Activated CD4-positive, CD25-positive, alpha-beta regulatory T cell treated with anti-CD3 and anti-CD28 coated beads, Interleukin-2, amount 50 U/mL, for 24 hours (primary cell): ENCODE measurements around the gene ACBD7.

Source experiments
- ATAC-seq, 2 donors: fragments of 150-1000 bp; cut with Tn5 transposase; one replicate each; pipeline ENCODE4 v1.10.0; 2021; ENCODE audit warnings: mild to moderate bottlenecking in 1 of 2, moderate library complexity in 1 of 2

The ACBD7 gene

GRCh38 chr10:15084502-15084922, 4.1 kb downstream of the ACBD7 start:
- no peak for ATAC-seq

- ATAC-seq: no peak
These were observed 4.7 kb downstream of the ACBD7 start for GRCh38 chr10:15083674-15084501.

GRCh38 chr10:15075421-15075820, 13.2 kb downstream of the ACBD7 start:
- no peak for ATAC-seq

GRCh38 chr10:15072358-15072757, 16.2 kb downstream of the ACBD7 start:
- no peak for ATAC-seq

GRCh38 chr10:15069230-15069629, 19.3 kb downstream of the ACBD7 start:
- ATAC-seq: no peak

GRCh38 chr10:15068802-15069201, 19.8 kb downstream of the ACBD7 start:
- no peak for ATAC-seq

- ATAC-seq: no peak
These were observed 21.4 kb downstream of the ACBD7 start for GRCh38 chr10:15067154-15067553.

- ATAC-seq: no peak
These were observed 27.9 kb downstream of the ACBD7 start for GRCh38 chr10:15060638-15061037.

GRCh38 chr10:15059914-15060313, 28.7 kb downstream of the ACBD7 start:
- ATAC-seq: no peak

GRCh38 chr10:15058689-15059088, 29.9 kb downstream of the ACBD7 start:
- ATAC-seq: no peak

GRCh38 chr10:15053061-15053460, 35.5 kb downstream of the ACBD7 start:
- ATAC-seq: no peak

GRCh38 chr10:15052121-15052520, 36.5 kb downstream of the ACBD7 start:
- no peak for ATAC-seq

GRCh38 chr10:15049533-15049932, 39.0 kb downstream of the ACBD7 start:
- no peak for ATAC-seq

GRCh38 chr10:15046626-15047025, 42.0 kb downstream of the ACBD7 start:
- ATAC-seq: no peak

GRCh38 chr10:15045380-15045779, 43.2 kb downstream of the ACBD7 start:
- no peak for ATAC-seq

- ATAC-seq: no peak
These were observed 44.9 kb downstream of the ACBD7 start, which contains the start of gene OLAH for GRCh38 chr10:15043674-15044073. OLAH (plus strand) TSS chr10:15043943; CDS start chr10:15047289, 3,346 bp downstream.

GRCh38 chr10:15038416-15038815, 50.2 kb downstream of the ACBD7 start:
- no peak for ATAC-seq

- no peak for ATAC-seq
These were observed 50.9 kb downstream of the ACBD7 start for GRCh38 chr10:15037691-15038090.

GRCh38 chr10:15035385-15036301, 52.9 kb downstream of the ACBD7 start:
- no peak for ATAC-seq

GRCh38 chr10:15027741-15028140, 60.8 kb downstream of the ACBD7 start:
- no peak for ATAC-seq
